Esophagus squamous epithelium (tissue), 5 donors: ENCODE results near the gene RNF126. TPM values are rescaled to one million over a fixed set of nuclear protein-coding genes. Genes with fewer than 3 reads are reported as not detected.
A peak's percentile ranks its signal among the peaks of the same experiment; 100 is the strongest.

Experiments used
- DNase-seq: peaks from one replicate; lab custom pipeline; 2025; lab: John Stamatoyannopoulos, UW
- H3K27ac ChIP-seq, 4 donors: fragments of 200-600 bp; sonication (generic); one replicate each; pipeline ENCODE4 v1.5.1; 2016 to 2019; ENCODE audit warnings: mild to moderate bottlenecking in 1 of 4
- H3K27me3 ChIP-seq, 4 donors: fragments of 200-600 bp; sonication (generic); 1 replicate in 3 of 4; 2 replicates in 1 of 4; pipeline versions ENCODE4 v1.5.1 to v1.6.0; 2017 to 2021; ENCODE audit warnings: antibody characterized with exemption in 1 of 4
- H3K36me3 ChIP-seq, 3 donors: fragments of 200-600 bp; sonication (generic); one replicate each; pipeline ENCODE4 v1.5.1; 2016 to 2019
- H3K4me1 ChIP-seq, 3 donors: fragments of 200-600 bp; sonication (generic); one replicate each; pipeline ENCODE4 v1.5.1; 2017 to 2019
- H3K4me3 ChIP-seq, 4 donors: fragments of 200-600 bp; sonication (generic); 1 replicate in 3 of 4; 2 replicates in 1 of 4; pipeline ENCODE4 v1.5.1; 2016 to 2019; ENCODE audit warnings: mild to moderate bottlenecking in 2 of 4, moderate library complexity in 1 of 4
- H3K9me3 ChIP-seq, 3 donors: fragments of 200-600 bp; sonication (generic); one replicate each; pipeline ENCODE4 v1.5.1; 2016 to 2019
- CTCF ChIP-seq, 6 experiments: fragments of 450-650 bp in 4 of 6; fragments of 200-600 bp in 2 of 6; sonication (generic) in 2 of 6; IDR thresholded peaks; one replicate each; pipeline ENCODE4 v1.5.1; 2016 to 2019; ENCODE audit warnings: antibody characterized with exemption in 6 of 6, mild to moderate bottlenecking in 4 of 6, moderate library complexity in 4 of 6
- POLR2A ChIP-seq, 4 donors: fragments of 450-650 bp; IDR thresholded peaks; one replicate each; pipeline ENCODE4 v1.6.1; 2017; ENCODE audit warnings: antibody characterized with exemption in 4 of 4, mild to moderate bottlenecking in 4 of 4, moderate library complexity in 3 of 4
- WGBS, 2 donors: methylation state at CpG; one replicate each; pipeline ENCODE4 v1.1.5; 2018; 5-methylcytosine and 5-hydroxymethylcytosine counted together
- intact Hi-C: fragments of 100-400 bp; cut with DNase I; formaldehyde crosslinking; loops from one replicate; pipeline ENCODE4 v1.15.0; 2022
- total RNA-seq, 4 donors: library from RNA; depleted of rRNA; stranded (reverse); fragments of >200 nt; gene quantifications; one replicate each; pipeline ENCODE4 v1.1.0, GENCODE V29; 2016
- donor health status: DM: yes; HTN: yes; CAD: no.

RNF126 gene
- total RNA-seq, 4 donors from 2014 or later = 82.1 to 118 (median 98.4) TPM

- no peaks in the 10 kb centered on the region for H3K36me3 ChIP-seq
- TF ChIP-seq CTCF (IDR thresholded peaks at IDR 0.05) (no peak), POLR2A (IDR thresholded peaks at IDR 0.05) (no peak)
- WGBS, 2 donors = no CpG with 5 or more reads among the region's 78 CpGs
- H3K27ac ChIP-seq = peak overlapping the region; percentile 57 to 92 (median 82)
- DNase-seq = no peak
- H3K27me3 ChIP-seq = peaks cover 0 to 37% (median 0%) of the 10 kb centered on the region in 4 donors
- peaks cover 16 to 43% (median 22%) of the 10 kb centered on the region in 3 donors for H3K4me1 ChIP-seq
- H3K4me3 ChIP-seq = peak overlapping the region; percentile 43 to 89 (median 62)
- no peaks in the 10 kb centered on the region for H3K9me3 ChIP-seq
- intact Hi-C loops = no loop called here
Measured at GRCh38 chr19:709196-709964, 46.4 kb upstream of the RNF126 start.

GRCh38 chr19:708154-709143 lies 45.4 kb upstream of the RNF126 start, which contains the start of gene PALM:
TSS of gene PALM (plus strand) at chr19:708935. CDS start at chr19:709147, 212 bp downstream.
- WGBS, 2 donors = 20% methylated on average over 1 to 8 of the region's 93 CpGs
- peak within 1 kb of the TSS; percentile 57 to 92 (median 82) for H3K27ac ChIP-seq
- no peak for DNase-seq
- H3K4me1 ChIP-seq = peaks cover 16 to 52% (median 26%) of the 10 kb centered on the region in 3 donors
- H3K27me3 ChIP-seq = peaks cover 0 to 45% (median 0%) of the 10 kb centered on the region in 4 donors
- TF ChIP-seq POLR2A (IDR thresholded peaks at IDR 0.05) (no peak), CTCF (IDR thresholded peaks at IDR 0.05) (no peak)
- no peaks in the 10 kb centered on the region for H3K36me3 ChIP-seq
- H3K9me3 ChIP-seq = no peaks in the 10 kb centered on the region
- intact Hi-C loops = no loop called here
- H3K4me3 ChIP-seq = peak within 1 kb of the TSS; percentile 43 to 89 (median 62)

GRCh38 chr19:704447-704741 lies 41.4 kb upstream of the RNF126 start:
- Histone ChIP-seq H3K9me3 (no peaks in the 10 kb centered on the region), H3K4me3 (peak overlapping the region in 2 of 4 donors; percentile 26 to 54), H3K27me3 (peaks cover 0 to 47% (median 0%) of the 10 kb centered on the region in 4 donors), H3K36me3 (no peaks in the 10 kb centered on the region), H3K4me1 (peaks cover 4 to 35% (median 19%) of the 10 kb centered on the region in 3 donors), H3K27ac (no peak overlapping the region)
- intact Hi-C loops = no loop called here
- 24 to 30% methylated on average over 13 to 14 of the region's 14 CpGs for WGBS, 2 donors
- no peak for TF ChIP-seq POLR2A (IDR thresholded peaks at IDR 0.05)
- TF ChIP-seq CTCF (IDR thresholded peaks at IDR 0.05) = no peak
- no peak for DNase-seq

- Histone ChIP-seq H3K4me3 (peak overlapping the region in 3 of 4 donors; percentile 10 to 54 (median 26)), H3K36me3 (no peaks in the 10 kb centered on the region), H3K4me1 (peaks cover 0 to 30% (median 19%) of the 10 kb centered on the region in 3 donors), H3K27me3 (peaks cover 0 to 45% (median 0%) of the 10 kb centered on the region in 4 donors), H3K27ac (no peak overlapping the region), H3K9me3 (no peaks in the 10 kb centered on the region)
- DNase-seq = no peak
- WGBS, 2 donors = 18 to 22% methylated on average over 12 to 14 of the region's 50 CpGs
- intact Hi-C loops = no loop called here
- TF ChIP-seq POLR2A (IDR thresholded peaks at IDR 0.05) (peak in 1 of 4 donors; percentile 12), CTCF (IDR thresholded peaks at IDR 0.05) (no peak)
Measured at GRCh38 chr19:703651-704446, 40.8 kb upstream of the RNF126 start.
